ENCODE measurements around the gene KRT85.
A peak's percentile ranks its signal among the peaks of the same experiment; 100 is the strongest.

The KRT85 gene

GRCh38 chr12:52364901-52365489, 2.3 kb downstream of the KRT85 start:
- DNase-seq = no peak

GRCh38 chr12:52364061-52364460, 3.2 kb downstream of the KRT85 start:
- DNase-seq = no peak

- DNase-seq = no peak
Measured at GRCh38 chr12:52363111-52363679, 4.1 kb downstream of the KRT85 start.

GRCh38 chr12:52362118-52362726, 5.1 kb downstream of the KRT85 start:
- DNase-seq = no peak

- DNase-seq = no peak
Measured at GRCh38 chr12:52361553-52361952, 5.7 kb downstream of the KRT85 start.

- no peak for DNase-seq
Measured at GRCh38 chr12:52360663-52361271, 6.5 kb downstream of the KRT85 start.

GRCh38 chr12:52360106-52360662, 7.1 kb downstream of the KRT85 start:
- no peak for DNase-seq

- DNase-seq = no peak
Measured at GRCh38 chr12:52359621-52360061, 7.6 kb downstream of the KRT85 start.

GRCh38 chr12:52358575-52359350, 8.5 kb downstream of the KRT85 start:
- no peak for DNase-seq

GRCh38 chr12:52356762-52357580, 10.3 kb downstream of the KRT85 start:
- no peak for DNase-seq

- no peak for DNase-seq
Measured at GRCh38 chr12:52356031-52356761, 11.1 kb downstream of the KRT85 start.

- no peak for DNase-seq
Measured at GRCh38 chr12:52355176-52355575, 12.1 kb downstream of the KRT85 start.

- DNase-seq = no peak
Measured at GRCh38 chr12:52354200-52354599, 13.1 kb downstream of the KRT85 start.

- DNase-seq = no peak
Measured at GRCh38 chr12:52353766-52354165, 13.5 kb downstream of the KRT85 start.

- DNase-seq = no peak
Measured at GRCh38 chr12:52352951-52353350, 14.3 kb downstream of the KRT85 start.

- peak; percentile 21 for DNase-seq
Measured at GRCh38 chr12:52351196-52352059, 15.9 kb downstream of the KRT85 start.

GRCh38 chr12:52350786-52351185, 16.5 kb downstream of the KRT85 start:
- DNase-seq = no peak

GRCh38 chr12:52350021-52350620, 17.2 kb downstream of the KRT85 start:
- no peak for DNase-seq

GRCh38 chr12:52349196-52349595, 18.1 kb downstream of the KRT85 start:
- no peak for DNase-seq

All from effector CD4-positive, alpha-beta T cell (primary cell).